Lung (tissue), 12 donors: Measurements from ENCODE around the gene DEPP1. TPM values are rescaled to one million over a fixed set of nuclear protein-coding genes. Genes with fewer than 3 reads are reported as not detected.

Experiments used
- ATAC-seq: fragments of 200-7000 bp; cut with Tn5 transposase; one replicate; pipeline ENCODE4 v1.9.1; 2020; ENCODE audit warnings: moderate number of reproducible peaks; ENCODE audit not compliant: insufficient read depth, low FRiP score
- DNase-seq, 3 donors: peaks; one replicate each; pipeline ENCODE4 v3.0.0-alpha.2; 2013 to 2017
- H3K27ac ChIP-seq, 2 donors: one replicate each; pipeline ENCODE4 v1.5.1; 2013; ENCODE audit warnings: mild to moderate bottlenecking in 2 of 2, moderate library complexity in 2 of 2, control low read depth in 1 of 2, inconsistent platforms in 1 of 2, low read depth in 1 of 2, low read length in 1 of 2
- H3K27me3 ChIP-seq, 3 donors: one replicate each; pipeline ENCODE4 v1.5.1; 2013; ENCODE audit warnings: low read length in 2 of 3; ENCODE audit not compliant: control insufficient read depth in 3 of 3, insufficient read depth in 3 of 3
- H3K36me3 ChIP-seq, 4 donors: one replicate each; pipeline ENCODE4 v1.5.1; 2013; ENCODE audit warnings: low read length in 4 of 4, mild to moderate bottlenecking in 1 of 4, moderate library complexity in 1 of 4; ENCODE audit not compliant: control insufficient read depth in 4 of 4, insufficient read depth in 4 of 4
- H3K4me1 ChIP-seq, 5 donors: one replicate each; pipeline ENCODE4 v1.5.1; 2013; ENCODE audit warnings: low read length in 5 of 5, mild to moderate bottlenecking in 2 of 5, moderate library complexity in 1 of 5; ENCODE audit not compliant: control insufficient read depth in 5 of 5, insufficient read depth in 5 of 5
- H3K4me3 ChIP-seq: one replicate; pipeline ENCODE4 v1.5.1; 2013; ENCODE audit warnings: mild to moderate bottlenecking, control low read depth, moderate library complexity
- H3K9ac ChIP-seq, 2 donors: one replicate each; pipeline ENCODE4 v1.5.1; 2013; ENCODE audit warnings: low read length in 2 of 2, control low read depth in 1 of 2; ENCODE audit not compliant: insufficient read depth in 1 of 2
- H3K9me3 ChIP-seq, 4 donors: one replicate each; pipeline ENCODE4 v1.5.1; 2013; ENCODE audit warnings: low read length in 3 of 4, mild to moderate bottlenecking in 1 of 4, moderate library complexity in 1 of 4; ENCODE audit not compliant: control insufficient read depth in 4 of 4, insufficient read depth in 3 of 4
- WGBS, 2 donors: extraction: QIAGEN DNeasy Blood & Tissue Kit; methylation state at CpG; one replicate each; pipeline ENCODE4 v1.1.7; 2013; 5-methylcytosine and 5-hydroxymethylcytosine counted together
- polyA plus RNA-seq, 2 donors: library from polyadenylated mRNA; stranded (reverse); fragments of 200-250 nt; gene quantifications; one replicate each; pipeline ENCODE4 v1.2.1, GENCODE V29; 2013
- total RNA-seq, 2 donors: library from RNA; depleted of rRNA in 1 of 2; stranded (reverse); fragments of >200 nt in 1 of 2; gene quantifications; one replicate each; pipeline ENCODE4 v1.2.1, GENCODE V29; 2014 to 2021
- TF ChIP-seq, protein P1 (sequence below): IDR thresholded peaks from 2 replicates; pipeline ENCODE4 v1.5.1; 2012; ENCODE audit warnings: mild to moderate bottlenecking; ENCODE audit errors: control extremely low read depth, extremely low read depth
- donor health status: control.
- donor health status: control.
- donor health status: Bipolar disorder and iron deficiency.
- donor health status: healthy.
- donor health status: DM: yes; HTN: yes; CAD: no.

DEPP1 gene
- total and polyA plus RNA-seq, 4 donors, result 37.0 to 149 (median 70.1) TPM

DNA sequence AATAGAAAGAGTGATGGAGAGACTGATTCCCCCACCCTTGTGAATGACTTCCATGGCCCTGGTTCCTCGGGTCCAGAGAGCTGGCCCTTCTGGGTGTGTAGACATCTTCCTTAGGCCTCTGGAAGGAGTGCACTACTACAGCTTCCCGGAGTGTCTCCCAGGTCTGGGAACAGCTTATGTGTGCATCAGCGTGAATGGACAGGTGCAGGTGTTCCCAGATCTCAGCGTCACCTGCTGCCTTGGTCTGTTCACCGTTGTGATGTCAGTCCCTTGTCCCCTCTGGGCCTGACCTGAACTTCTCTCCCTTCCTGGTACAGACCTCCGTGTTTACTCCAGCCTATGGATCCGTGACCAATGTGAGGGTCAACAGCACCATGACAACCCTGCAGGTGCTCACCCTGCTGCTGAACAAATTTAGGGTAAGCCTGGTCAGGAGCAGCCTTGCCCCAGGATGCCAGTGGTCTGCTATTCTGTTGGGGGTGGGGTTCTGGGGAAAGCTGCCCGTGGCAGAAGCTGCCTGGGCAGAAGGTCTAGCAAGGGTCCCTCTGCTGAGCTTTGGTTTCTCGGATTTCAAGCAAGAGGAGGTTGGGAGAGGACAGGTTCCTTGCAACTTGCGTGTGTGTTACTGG is 10.5 kb upstream of the DEPP1 start:
- H3K27ac ChIP-seq, result no peak overlapping the region
- TF ChIP-seq, protein P1, sequence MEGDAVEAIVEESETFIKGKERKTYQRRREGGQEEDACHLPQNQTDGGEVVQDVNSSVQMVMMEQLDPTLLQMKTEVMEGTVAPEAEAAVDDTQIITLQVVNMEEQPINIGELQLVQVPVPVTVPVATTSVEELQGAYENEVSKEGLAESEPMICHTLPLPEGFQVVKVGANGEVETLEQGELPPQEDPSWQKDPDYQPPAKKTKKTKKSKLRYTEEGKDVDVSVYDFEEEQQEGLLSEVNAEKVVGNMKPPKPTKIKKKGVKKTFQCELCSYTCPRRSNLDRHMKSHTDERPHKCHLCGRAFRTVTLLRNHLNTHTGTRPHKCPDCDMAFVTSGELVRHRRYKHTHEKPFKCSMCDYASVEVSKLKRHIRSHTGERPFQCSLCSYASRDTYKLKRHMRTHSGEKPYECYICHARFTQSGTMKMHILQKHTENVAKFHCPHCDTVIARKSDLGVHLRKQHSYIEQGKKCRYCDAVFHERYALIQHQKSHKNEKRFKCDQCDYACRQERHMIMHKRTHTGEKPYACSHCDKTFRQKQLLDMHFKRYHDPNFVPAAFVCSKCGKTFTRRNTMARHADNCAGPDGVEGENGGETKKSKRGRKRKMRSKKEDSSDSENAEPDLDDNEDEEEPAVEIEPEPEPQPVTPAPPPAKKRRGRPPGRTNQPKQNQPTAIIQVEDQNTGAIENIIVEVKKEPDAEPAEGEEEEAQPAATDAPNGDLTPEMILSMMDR, result no peak
- WGBS, 2 donors, result 94 to 95% methylated on average over 10 of the region's 10 CpGs
- no peaks in the 10 kb centered on the region for H3K27me3 ChIP-seq
- no peaks in the 10 kb centered on the region for H3K9me3 ChIP-seq
- no peak overlapping the region for H3K4me3 ChIP-seq
- ATAC-seq (no peak), DNase-seq (no peak)
- H3K4me1 ChIP-seq, result peaks cover 0 to 38% (median 12%) of the 10 kb centered on the region in 5 donors
- peaks cover 0 to 19% (median 1%) of the 10 kb centered on the region in 4 donors for H3K36me3 ChIP-seq
- H3K9ac ChIP-seq, result no peak overlapping the region

DNA sequence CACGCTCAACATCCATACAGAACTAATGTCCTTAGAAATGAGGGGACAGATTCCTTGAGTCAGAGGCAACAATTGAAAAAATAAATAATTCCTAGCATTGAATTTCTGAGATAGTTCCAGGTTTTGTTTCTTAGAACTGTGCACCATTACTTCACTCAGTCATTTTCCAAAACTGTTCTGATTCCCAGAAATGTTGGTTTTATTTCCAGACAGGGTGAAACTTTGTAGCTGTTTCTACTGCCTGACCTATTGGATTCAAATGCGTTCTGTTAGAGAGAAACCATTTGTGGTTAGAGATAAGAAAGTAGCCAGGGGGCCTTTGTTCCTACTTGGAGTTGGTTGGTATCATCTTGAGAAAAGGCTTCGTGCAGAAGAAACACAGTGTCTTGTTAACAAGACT is 8.1 kb upstream of the DEPP1 start:
- H3K27me3 ChIP-seq, result no peaks in the 10 kb centered on the region
- H3K27ac ChIP-seq, result no peak overlapping the region
- no peak overlapping the region for H3K9ac ChIP-seq
- DNase-seq, result peak in 1 of 3 donors; percentile 2
- H3K36me3 ChIP-seq, result peaks cover 0 to 15% (median 0%) of the 10 kb centered on the region in 4 donors
- 44 to 47% methylated on average over 3 of the region's 3 CpGs for WGBS, 2 donors
- TF ChIP-seq, protein P1, result no peak
- no peak for ATAC-seq
- no peaks in the 10 kb centered on the region for H3K9me3 ChIP-seq
- H3K4me3 ChIP-seq, result no peak overlapping the region
- H3K4me1 ChIP-seq, result peaks cover 0 to 38% (median 19%) of the 10 kb centered on the region in 5 donors

DNA sequence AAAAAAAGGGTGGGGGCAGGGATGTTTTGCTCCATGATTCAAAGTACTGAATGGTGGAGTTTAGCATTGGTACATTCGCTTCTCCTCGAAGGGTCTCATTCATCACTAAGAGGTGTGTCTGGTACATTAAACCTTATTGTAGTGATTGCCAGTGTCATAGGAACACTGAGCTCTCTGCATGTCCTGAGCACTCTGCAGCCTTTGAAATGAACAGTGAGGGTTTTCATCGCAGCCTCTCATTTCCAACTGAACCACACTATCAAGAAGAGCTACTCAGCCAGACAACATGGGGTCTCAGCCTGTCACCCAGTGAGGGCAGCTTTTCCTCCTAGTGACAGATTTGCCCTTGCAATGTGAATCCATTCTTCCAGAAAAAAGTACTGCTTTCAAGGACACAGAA is 7.6 kb upstream of the DEPP1 start:
- H3K27me3 ChIP-seq, result no peaks in the 10 kb centered on the region
- no peak overlapping the region for H3K9ac ChIP-seq
- H3K27ac ChIP-seq, result peak overlapping the region in 1 of 2 donors; percentile 33
- H3K4me1 ChIP-seq, result peaks cover 0 to 40% (median 16%) of the 10 kb centered on the region in 5 donors
- no peak overlapping the region for H3K4me3 ChIP-seq
- TF ChIP-seq, protein P1, result no peak
- H3K9me3 ChIP-seq, result no peaks in the 10 kb centered on the region
- peaks cover 0 to 15% (median 0%) of the 10 kb centered on the region in 4 donors for H3K36me3 ChIP-seq
- ATAC-seq (no peak), DNase-seq (no peak)
- 89 to 92% methylated on average over 3 of the region's 3 CpGs for WGBS, 2 donors
